Astrocyte (in vitro differentiated cells and primary cell): ENCODE results near the gene EPHB2. TPM values are rescaled to one million over a fixed set of nuclear protein-coding genes. Genes with fewer than 3 reads are reported as not detected.

Experiments
- DNase-seq: peaks from one replicate; pipeline ENCODE4 v3.0.0-alpha.2; 2010; ENCODE audit warnings: low read depth
- FAIRE-seq: peaks from 2 replicates; lab custom pipeline; 2011; peaks lifted over from hg19 to GRCh38; lab: Jason Lieb, UNC
- H2AFZ ChIP-seq: 2 replicates; pipeline ENCODE4 v1.6.0; 2012; ENCODE audit warnings: low read depth, low read length, inconsistent platforms
- H3K27ac ChIP-seq: 2 replicates; pipeline ENCODE4 v1.5.1; 2011; ENCODE audit warnings: low read depth, low read length, inconsistent platforms
- H3K27me3 ChIP-seq: 2 replicates; pipeline ENCODE4 v1.6.0; 2011; ENCODE audit warnings: low read length, inconsistent platforms; ENCODE audit not compliant: insufficient read depth
- H3K36me3 ChIP-seq: 2 replicates; pipeline ENCODE4 v1.5.1; 2011; ENCODE audit warnings: low read length, inconsistent platforms; ENCODE audit not compliant: insufficient read depth
- H3K4me1 ChIP-seq: 2 replicates; pipeline ENCODE4 v1.5.1; 2011; ENCODE audit warnings: low read length, inconsistent platforms; ENCODE audit not compliant: insufficient read depth
- H3K4me2 ChIP-seq: 2 replicates; pipeline ENCODE4 v1.6.0; 2012; ENCODE audit warnings: low read length, inconsistent platforms
- H3K4me3 ChIP-seq: 2 replicates; pipeline ENCODE4 v1.5.1; 2011; ENCODE audit warnings: low read depth, mild to moderate bottlenecking, low read length, inconsistent platforms; ENCODE audit not compliant: insufficient read depth
- H3K79me2 ChIP-seq: 2 replicates; pipeline ENCODE4 v1.6.0; 2012; ENCODE audit warnings: mild to moderate bottlenecking, low read length, inconsistent platforms; ENCODE audit not compliant: insufficient read depth
- H3K9ac ChIP-seq: 2 replicates; pipeline ENCODE4 v1.6.0; 2012; ENCODE audit warnings: mild to moderate bottlenecking, low read length, inconsistent platforms
- H3K9me3 ChIP-seq: 2 replicates; pipeline ENCODE4 v1.5.1; 2012; ENCODE audit warnings: low read depth, mild to moderate bottlenecking, low read length, inconsistent platforms; ENCODE audit not compliant: insufficient read depth
- H4K20me1 ChIP-seq: 2 replicates; pipeline ENCODE4 v1.6.0; 2012; ENCODE audit warnings: low read length, inconsistent platforms; ENCODE audit not compliant: insufficient read depth
- H3K27ac Mint-ChIP-seq: one replicate; pipeline ENCODE4 v1.8.0; 2021; ENCODE audit warnings: mild to moderate bottlenecking, mixed read lengths; ENCODE audit not compliant: unreplicated experiment
- H3K27me3 Mint-ChIP-seq: one replicate; pipeline ENCODE4 v1.8.0; 2021; ENCODE audit warnings: low read depth, mixed read lengths; ENCODE audit not compliant: unreplicated experiment
- H3K36me3 Mint-ChIP-seq: one replicate; pipeline ENCODE4 v1.8.0; 2021; ENCODE audit warnings: low read depth, mixed read lengths; ENCODE audit not compliant: unreplicated experiment
- H3K4me1 Mint-ChIP-seq: one replicate; pipeline ENCODE4 v1.8.0; 2021; ENCODE audit warnings: low read depth, mixed read lengths; ENCODE audit not compliant: unreplicated experiment
- H3K4me3 Mint-ChIP-seq: one replicate; pipeline ENCODE4 v1.8.0; 2021; ENCODE audit warnings: mild to moderate bottlenecking, moderate library complexity, mixed read lengths; ENCODE audit not compliant: unreplicated experiment
- H3K9me3 Mint-ChIP-seq: one replicate; pipeline ENCODE4 v1.8.0; 2021; ENCODE audit warnings: mild to moderate bottlenecking, mixed read lengths; ENCODE audit not compliant: unreplicated experiment
- CTCF ChIP-seq: IDR thresholded peaks from 2 replicates; pipeline ENCODE4 v1.5.1; 2011; ENCODE audit warnings: low read depth, mild to moderate bottlenecking, inconsistent platforms, low read length, moderate library complexity; ENCODE audit not compliant: insufficient read depth
- EZH2 ChIP-seq: IDR thresholded peaks from 2 replicates; pipeline ENCODE4 v1.6.1; 2012; ENCODE audit warnings: mild to moderate bottlenecking, low read length, inconsistent platforms; ENCODE audit not compliant: insufficient read depth
- total RNA-seq: library from RNA; stranded (reverse); gene quantifications from 2 replicates; pipeline ENCODE4 v1.2.1, GENCODE V29; 2021

Gene EPHB2
- total RNA-seq, 1 donor from 2014 or later: 8.4 TPM

- Histone ChIP-seq H3K4me1 (no peaks in the 10 kb centered on the region), H3K9ac (no peak overlapping the region), H4K20me1 (no peaks in the 10 kb centered on the region), H3K4me3 (no peak overlapping the region), H3K4me2 (no peak overlapping the region), H2AFZ (no peak overlapping the region), H3K27me3 (peaks cover 39% of the 10 kb centered on the region), H3K27ac (no peak overlapping the region), H3K9me3 (no peaks in the 10 kb centered on the region), H3K79me2 (no peaks in the 10 kb centered on the region), H3K36me3 (no peaks in the 10 kb centered on the region)
- Mint-ChIP-seq H3K27ac (no peak overlapping the region), H3K4me3 (no peak overlapping the region), H3K27me3 (peaks cover 46% of the 10 kb centered on the region), H3K36me3 (no peaks in the 10 kb centered on the region), H3K4me1 (no peaks in the 10 kb centered on the region), H3K9me3 (no peaks in the 10 kb centered on the region)
- no peak for FAIRE-seq
- DNase-seq: no peak
- TF ChIP-seq CTCF: no peak
- TF ChIP-seq EZH2: no peak
Observed at GRCh38 chr1:22955146-22955545, 244.5 kb downstream of the EPHB2 start.

- H3K9ac ChIP-seq: no peak overlapping the region
- FAIRE-seq: no peak
- no peaks in the 10 kb centered on the region for H3K9me3 Mint-ChIP-seq
- H3K27ac ChIP-seq: no peak overlapping the region
- no peak overlapping the region for H3K4me2 ChIP-seq
- H3K36me3 Mint-ChIP-seq: no peaks in the 10 kb centered on the region
- no peaks in the 10 kb centered on the region for H4K20me1 ChIP-seq
- H3K4me3 Mint-ChIP-seq: no peak overlapping the region
- no peak for TF ChIP-seq CTCF
- TF ChIP-seq EZH2: no peak
- H2AFZ ChIP-seq: no peak overlapping the region
- H3K4me1 ChIP-seq: no peaks in the 10 kb centered on the region
- H3K79me2 ChIP-seq: no peaks in the 10 kb centered on the region
- no peak overlapping the region for H3K4me3 ChIP-seq
- H3K4me1 Mint-ChIP-seq: no peaks in the 10 kb centered on the region
- H3K9me3 ChIP-seq: no peaks in the 10 kb centered on the region
- peaks cover 52% of the 10 kb centered on the region for H3K27me3 Mint-ChIP-seq
- DNase-seq: no peak
- H3K36me3 ChIP-seq: no peaks in the 10 kb centered on the region
- no peak overlapping the region for H3K27ac Mint-ChIP-seq
- H3K27me3 ChIP-seq: peaks cover 30% of the 10 kb centered on the region
Observed at GRCh38 chr1:22957066-22957465, 246.4 kb downstream of the EPHB2 start.

- FAIRE-seq (no peak), DNase-seq (no peak)
- Mint-ChIP-seq H3K4me3 (no peak overlapping the region), H3K9me3 (no peaks in the 10 kb centered on the region), H3K36me3 (no peaks in the 10 kb centered on the region), H3K27me3 (peaks cover 59% of the 10 kb centered on the region), H3K27ac (no peak overlapping the region), H3K4me1 (no peaks in the 10 kb centered on the region)
- TF ChIP-seq EZH2 (no peak), CTCF (no peak)
- Histone ChIP-seq H3K9me3 (no peaks in the 10 kb centered on the region), H3K36me3 (no peaks in the 10 kb centered on the region), H3K4me2 (no peak overlapping the region), H4K20me1 (no peaks in the 10 kb centered on the region), H3K9ac (no peak overlapping the region), H3K27ac (no peak overlapping the region), H3K27me3 (peaks cover 18% of the 10 kb centered on the region), H3K4me1 (no peaks in the 10 kb centered on the region), H2AFZ (no peak overlapping the region), H3K4me3 (no peak overlapping the region), H3K79me2 (no peaks in the 10 kb centered on the region)
Observed at GRCh38 chr1:22958556-22958955, 247.9 kb downstream of the EPHB2 start.
